H1 (cell line): Measurements from ENCODE around the gene RGS6. TPM values are rescaled to one million over a fixed set of nuclear protein-coding genes. Genes with fewer than 3 reads are reported as not detected.

Experiments used
- CTCF ChIA-PET: fragments of 300-600 bp; sonication (Branson Sonifier 250); formaldehyde crosslinking; loops from one replicate; lab custom pipeline; 2021; ENCODE audit not compliant: partially characterized antibody; lab: Charles Lee
- POLR2A ChIA-PET: fragments of 300-600 bp; sonication (Branson Sonifier 250); formaldehyde crosslinking; loops from one replicate; lab custom pipeline; 2021; ENCODE audit warnings: inconsistent platforms; ENCODE audit not compliant: partially characterized antibody; lab: Charles Lee
- DNase-seq, 2 experiments: peaks; one replicate each; pipeline versions ENCODE4 v3.0.0 to v3.0.0-alpha.2; 2010 to 2022; ENCODE audit warnings: low spot score in 2 of 2, low read depth in 1 of 2, mixed read lengths in 1 of 2
- FAIRE-seq: peaks from 2 replicates; lab custom pipeline; 2011; peaks lifted over from hg19 to GRCh38; lab: Jason Lieb, UNC
- H2AFZ ChIP-seq: 2 replicates; pipeline ENCODE4 v1.8.1; 2012; ENCODE audit warnings: low read length, inconsistent platforms
- H2AK5ac ChIP-seq: 2 replicates; pipeline ENCODE4 v1.6.1; 2013; ENCODE audit warnings: low read depth, low read length
- H2BK120ac ChIP-seq: replicated peaks from 2 replicates; pipeline ENCODE3; 2013; ENCODE audit warnings: low read depth, low read length, inconsistent platforms
- H2BK12ac ChIP-seq: 2 replicates; pipeline ENCODE4 v1.6.1; 2013; ENCODE audit warnings: low read depth, low read length
- H2BK15ac ChIP-seq: 2 replicates; pipeline ENCODE4 v1.6.1; 2013; ENCODE audit warnings: low read length
- H2BK20ac ChIP-seq: 2 replicates; pipeline ENCODE4 v1.6.1; 2013; ENCODE audit warnings: low read length
- H2BK5ac ChIP-seq: 2 replicates; pipeline ENCODE4 v1.6.1; 2013; ENCODE audit warnings: low read depth, low read length
- H3K14ac ChIP-seq: 2 replicates; pipeline ENCODE4 v1.6.1; 2013; ENCODE audit warnings: inconsistent platforms; ENCODE audit not compliant: insufficient read length
- H3K18ac ChIP-seq: 2 replicates; pipeline ENCODE4 v1.6.1; 2013; ENCODE audit warnings: low read length; ENCODE audit errors: extremely low read depth
- H3K23ac ChIP-seq: 2 replicates; pipeline ENCODE4 v1.6.1; 2013; ENCODE audit warnings: inconsistent platforms; ENCODE audit not compliant: insufficient read length
- H3K23me2 ChIP-seq: 2 replicates; pipeline ENCODE4 v1.6.1; 2013; ENCODE audit warnings: low read depth, low read length
- H3K27ac ChIP-seq: 2 replicates; pipeline ENCODE4 v1.6.1; 2011; ENCODE audit warnings: low read depth, low read length, inconsistent platforms
- H3K27me3 ChIP-seq, 4 experiments: replicated peaks in 1 of 4; 1 replicate in 1 of 4; 2 replicates in 3 of 4; pipeline versions ENCODE4 v1.6.1 to v1.8.1; 2011 to 2013; ENCODE audit warnings: low read length in 3 of 4, mild to moderate bottlenecking in 3 of 4, inconsistent platforms in 2 of 4, mixed read lengths in 2 of 4, moderate library complexity in 1 of 4; ENCODE audit not compliant: control insufficient read depth in 3 of 4, insufficient read depth in 3 of 4; ENCODE audit errors: extremely low read depth in 1 of 4
- H3K36me3 ChIP-seq, 4 experiments: 2 replicates each; pipeline versions ENCODE4 v1.6.1 to v1.8.1; 2011 to 2013; ENCODE audit warnings: mild to moderate bottlenecking in 4 of 4, low read length in 3 of 4, moderate library complexity in 2 of 4, control low read depth in 1 of 4, inconsistent platforms in 1 of 4; ENCODE audit not compliant: insufficient read depth in 4 of 4, control insufficient read depth in 2 of 4
- H3K4ac ChIP-seq: replicated peaks from 2 replicates; pipeline ENCODE3; 2013; ENCODE audit warnings: low read length, low read depth, mixed read lengths, inconsistent platforms; ENCODE audit not compliant: insufficient read length
- H3K4me1 ChIP-seq, 4 experiments: replicated peaks in 1 of 4; 1 replicate in 1 of 4; 2 replicates in 3 of 4; pipeline versions ENCODE4 v1.6.1 to v1.8.1; 2011 to 2013; ENCODE audit warnings: low read length in 3 of 4, inconsistent platforms in 2 of 4, mixed read lengths in 1 of 4; ENCODE audit not compliant: insufficient read depth in 4 of 4, control insufficient read depth in 3 of 4
- H3K4me2 ChIP-seq, 2 experiments: 2 replicates each; pipeline versions ENCODE4 v1.6.1 to v1.8.1; 2011 to 2013; ENCODE audit warnings: low read depth in 2 of 2, low read length in 2 of 2, control low read depth in 1 of 2, inconsistent platforms in 1 of 2, mild to moderate bottlenecking in 1 of 2; ENCODE audit not compliant: insufficient read depth in 1 of 2
- H3K4me3 ChIP-seq, 4 experiments: fragments of 200-600, 300-600 bp in 1 of 4; sonication (generic), shearing (Covaris generic), sonication (Bioruptor Twin) in 1 of 4; 2 replicates each; pipeline versions ENCODE4 v1.5.1 to v1.8.1; 2011 to 2016; ENCODE audit warnings: low read length in 4 of 4, low read depth in 3 of 4, control low read depth in 2 of 4, inconsistent platforms in 2 of 4, mild to moderate bottlenecking in 2 of 4, mixed read lengths in 1 of 4, moderate library complexity in 1 of 4; ENCODE audit not compliant: insufficient read depth in 2 of 4; ENCODE audit errors: extremely low read depth in 1 of 4
- H3K56ac ChIP-seq: replicated peaks from 2 replicates; pipeline ENCODE3; 2013; ENCODE audit warnings: low read depth, mild to moderate bottlenecking, mixed read lengths, low read length, inconsistent platforms; ENCODE audit not compliant: insufficient read length
- H3K79me1 ChIP-seq: 2 replicates; pipeline ENCODE4 v1.6.1; 2013; ENCODE audit warnings: low read depth, low read length, control low read depth
- H3K79me2 ChIP-seq, 2 experiments: 2 replicates each; pipeline versions ENCODE4 v1.6.1 to v1.8.1; 2012 to 2013; ENCODE audit warnings: low read length in 2 of 2, mild to moderate bottlenecking in 2 of 2, inconsistent platforms in 1 of 2; ENCODE audit not compliant: insufficient read depth in 2 of 2, control insufficient read depth in 1 of 2
- H3K9ac ChIP-seq, 4 experiments: replicated peaks in 1 of 4; 1 replicate in 1 of 4; 2 replicates in 3 of 4; pipeline versions ENCODE4 v1.6.1 to v1.8.1; 2011 to 2013; ENCODE audit warnings: low read depth in 3 of 4, low read length in 3 of 4, control low read depth in 2 of 4, mild to moderate bottlenecking in 2 of 4, moderate library complexity in 2 of 4, inconsistent platforms in 1 of 4; ENCODE audit errors: extremely low read depth in 1 of 4
- H3K9me3 ChIP-seq, 2 experiments: 2 replicates each; pipeline versions ENCODE4 v1.6.1 to v1.8.1; 2012 to 2013; ENCODE audit warnings: mild to moderate bottlenecking in 2 of 2, moderate library complexity in 2 of 2, control low read depth in 1 of 2, inconsistent platforms in 1 of 2, low read depth in 1 of 2, low read length in 1 of 2, mixed read lengths in 1 of 2; ENCODE audit not compliant: insufficient read depth in 2 of 2
- H4K20me1 ChIP-seq, 2 experiments: replicated peaks in 1 of 2; 2 replicates each; pipeline versions ENCODE3 to v1.8.1; 2011 to 2013; ENCODE audit warnings: inconsistent platforms in 2 of 2, low read length in 2 of 2, mild to moderate bottlenecking in 1 of 2; ENCODE audit not compliant: insufficient read depth in 2 of 2, control insufficient read depth in 1 of 2
- H4K5ac ChIP-seq: 2 replicates; pipeline ENCODE4 v1.6.1; 2013; ENCODE audit warnings: low read length, low read depth, mixed read lengths, inconsistent platforms; ENCODE audit not compliant: insufficient read length
- H4K8ac ChIP-seq: 2 replicates; pipeline ENCODE4 v1.8.0; 2013; ENCODE audit warnings: mild to moderate bottlenecking, moderate library complexity, low read length, inconsistent platforms; ENCODE audit not compliant: insufficient read depth; ENCODE audit errors: extremely low read depth
- H4K91ac ChIP-seq: replicated peaks from 2 replicates; pipeline ENCODE3; 2013; ENCODE audit warnings: low read length, mixed read lengths, inconsistent platforms; ENCODE audit not compliant: insufficient read length
- ASH2L ChIP-seq: fragments of 200-600, 300-600 bp; sonication (generic); IDR thresholded peaks from one replicate; pipeline ENCODE4 v1.7.1; 2017; ENCODE audit warnings: low read length
- CBX8 ChIP-seq: fragments of 300-800, 300-1000 bp; sonication (generic); IDR thresholded peaks from 2 replicates; pipeline ENCODE4 v1.7.1; 2016; ENCODE audit warnings: low read depth, low read length, borderline replicate concordance
- CHD2 ChIP-seq: IDR thresholded peaks from 2 replicates; pipeline ENCODE4 v1.6.1; 2012; ENCODE audit warnings: low read length, improper control_type of control experiment
- CREB1 ChIP-seq: IDR thresholded peaks from 2 replicates; pipeline ENCODE4 v1.6.1; 2012; ENCODE audit warnings: inconsistent platforms
- JUN ChIP-seq: IDR thresholded peaks from 2 replicates; pipeline ENCODE4 v1.6.1; 2011; ENCODE audit warnings: low read depth, mild to moderate bottlenecking, improper control_type of control experiment, low read length
- NRF1 ChIP-seq: IDR thresholded peaks from 2 replicates; pipeline ENCODE4 v1.6.1; 2011; ENCODE audit warnings: mild to moderate bottlenecking, low read depth, low read length, improper control_type of control experiment
- PHF8 ChIP-seq: fragments of 200-600 bp; sonication (generic); conservative IDR thresholded peaks from 2 replicates; pipeline ENCODE4 v1.7.1; 2012; ENCODE audit warnings: low read depth, mild to moderate bottlenecking, inconsistent platforms, low read length, moderate library complexity
- SIX5 ChIP-seq: IDR thresholded peaks from 2 replicates; pipeline ENCODE4 v1.6.1; 2011; ENCODE audit warnings: mild to moderate bottlenecking, low read depth, low read length
- polyA plus RNA-seq, 7 experiments: library from polyadenylated mRNA; depleted of rRNA in 3 of 7; stranded (reverse) in 5 of 7; unstranded in 2 of 7; fragments of >200 nt in 5 of 7; fragments of 200-250 nt in 2 of 7; gene quantifications; 1 replicate in 5 of 7; 2 replicates in 1 of 7; 4 replicates in 1 of 7; pipeline versions ENCODE4 v1.2.1 to v1.2.3, GENCODE V29; 2011 to 2013; ENCODE audit warnings: missing spikeins in 2 of 7, mixed read lengths in 2 of 7
- total RNA-seq: library from RNA; stranded (reverse); fragmentation: NEBNext Ultra II Directional; extraction: Animal tissue kit (Norgen Biotek cat#: 25700); gene quantifications from 2 replicates; pipeline ENCODE4 v1.2.1, GENCODE V29; 2021
- TF ChIP-seq, protein P1 (sequence below): IDR thresholded peaks from 2 replicates; pipeline ENCODE4 v1.6.1; 2012; ENCODE audit warnings: inconsistent platforms
- TF ChIP-seq, protein P2 (sequence below): IDR thresholded peaks from 2 replicates; pipeline ENCODE4 v1.6.1; 2012; ENCODE audit warnings: low read length, inconsistent platforms
- TF ChIP-seq, protein P3 (sequence below), 3 experiments: IDR thresholded peaks; 1 replicate in 2 of 3; 2 replicates in 1 of 3; pipeline versions ENCODE4 v1.5.1 to v1.6.1; 2011; ENCODE audit warnings: low read length in 3 of 3, mild to moderate bottlenecking in 3 of 3, inconsistent platforms in 2 of 3, low read depth in 1 of 3, moderate library complexity in 1 of 3; ENCODE audit not compliant: insufficient read depth in 1 of 3; ENCODE audit errors: control extremely low read depth in 1 of 3

RGS6 gene
- total and polyA plus RNA-seq, 2 of the 8 experiments (the other 6 are each of a cell fraction or from before 2014, with no cell fraction given), result 0.26 to 1.1 TPM

DNA sequence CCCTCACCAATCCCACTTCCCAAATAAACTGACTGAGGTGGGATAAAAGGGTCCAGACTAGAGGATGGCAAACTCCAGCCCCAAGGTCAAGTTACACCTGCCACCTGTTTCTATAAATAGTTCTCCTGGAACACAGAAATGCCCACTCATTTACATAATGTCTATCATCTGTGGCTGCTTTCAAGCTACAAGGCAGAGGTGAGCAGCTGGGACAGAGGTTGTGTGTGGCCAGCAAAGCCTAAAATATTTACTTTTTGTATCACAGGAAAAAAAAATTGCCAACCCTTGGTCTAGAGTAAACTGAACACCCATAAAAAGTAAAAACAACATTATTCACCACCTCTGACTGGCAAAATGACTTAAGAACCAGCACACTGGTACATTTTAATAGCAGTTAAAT lies 269.4 kb downstream of the RGS6 start:
- ChIA-PET CTCF (interaction anchor here (3.4 kb wide), 1 partner anchor 12 kb away, joined by 12 read pairs; no protein-coding TSS in a partner anchor), POLR2A (no interaction called here)
- no peak for FAIRE-seq
- TF ChIP-seq, protein P1, sequence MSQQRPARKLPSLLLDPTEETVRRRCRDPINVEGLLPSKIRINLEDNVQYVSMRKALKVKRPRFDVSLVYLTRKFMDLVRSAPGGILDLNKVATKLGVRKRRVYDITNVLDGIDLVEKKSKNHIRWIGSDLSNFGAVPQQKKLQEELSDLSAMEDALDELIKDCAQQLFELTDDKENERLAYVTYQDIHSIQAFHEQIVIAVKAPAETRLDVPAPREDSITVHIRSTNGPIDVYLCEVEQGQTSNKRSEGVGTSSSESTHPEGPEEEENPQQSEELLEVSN, result no peak
- TF ChIP-seq CHD2 (no peak), NRF1 (no peak), ASH2L (no peak), CBX8 (no peak), JUN (no peak), SIX5 (no peak), PHF8 (no peak), CREB1 (no peak)
- TF ChIP-seq, protein P2, sequence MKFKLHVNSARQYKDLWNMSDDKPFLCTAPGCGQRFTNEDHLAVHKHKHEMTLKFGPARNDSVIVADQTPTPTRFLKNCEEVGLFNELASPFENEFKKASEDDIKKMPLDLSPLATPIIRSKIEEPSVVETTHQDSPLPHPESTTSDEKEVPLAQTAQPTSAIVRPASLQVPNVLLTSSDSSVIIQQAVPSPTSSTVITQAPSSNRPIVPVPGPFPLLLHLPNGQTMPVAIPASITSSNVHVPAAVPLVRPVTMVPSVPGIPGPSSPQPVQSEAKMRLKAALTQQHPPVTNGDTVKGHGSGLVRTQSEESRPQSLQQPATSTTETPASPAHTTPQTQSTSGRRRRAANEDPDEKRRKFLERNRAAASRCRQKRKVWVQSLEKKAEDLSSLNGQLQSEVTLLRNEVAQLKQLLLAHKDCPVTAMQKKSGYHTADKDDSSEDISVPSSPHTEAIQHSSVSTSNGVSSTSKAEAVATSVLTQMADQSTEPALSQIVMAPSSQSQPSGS, result no peak
- TF ChIP-seq, protein P3, sequence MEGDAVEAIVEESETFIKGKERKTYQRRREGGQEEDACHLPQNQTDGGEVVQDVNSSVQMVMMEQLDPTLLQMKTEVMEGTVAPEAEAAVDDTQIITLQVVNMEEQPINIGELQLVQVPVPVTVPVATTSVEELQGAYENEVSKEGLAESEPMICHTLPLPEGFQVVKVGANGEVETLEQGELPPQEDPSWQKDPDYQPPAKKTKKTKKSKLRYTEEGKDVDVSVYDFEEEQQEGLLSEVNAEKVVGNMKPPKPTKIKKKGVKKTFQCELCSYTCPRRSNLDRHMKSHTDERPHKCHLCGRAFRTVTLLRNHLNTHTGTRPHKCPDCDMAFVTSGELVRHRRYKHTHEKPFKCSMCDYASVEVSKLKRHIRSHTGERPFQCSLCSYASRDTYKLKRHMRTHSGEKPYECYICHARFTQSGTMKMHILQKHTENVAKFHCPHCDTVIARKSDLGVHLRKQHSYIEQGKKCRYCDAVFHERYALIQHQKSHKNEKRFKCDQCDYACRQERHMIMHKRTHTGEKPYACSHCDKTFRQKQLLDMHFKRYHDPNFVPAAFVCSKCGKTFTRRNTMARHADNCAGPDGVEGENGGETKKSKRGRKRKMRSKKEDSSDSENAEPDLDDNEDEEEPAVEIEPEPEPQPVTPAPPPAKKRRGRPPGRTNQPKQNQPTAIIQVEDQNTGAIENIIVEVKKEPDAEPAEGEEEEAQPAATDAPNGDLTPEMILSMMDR (IDR thresholded peaks at IDR 0.05; ENCODE audit: control extremely low read depth in 1 of 3, insufficient read depth in 1 of 3, low read depth in 1 of 3, low read length in 3 of 3), result no peak

More for the DNA sequence above, 269.4 kb downstream of the RGS6 start:
- Histone ChIP-seq H3K4me2 (no peak overlapping the region), H3K56ac (no peak overlapping the region), H2BK120ac (no peak overlapping the region), H2BK5ac (no peak overlapping the region), H3K9ac (no peak overlapping the region), H3K4ac (no peak overlapping the region), H4K20me1 (no peaks in the 10 kb centered on the region), H2AFZ (no peak overlapping the region), H3K27me3 (no peaks in the 10 kb centered on the region), H4K91ac (no peak overlapping the region), H3K27ac (no peak overlapping the region), H3K36me3 (no peaks in the 10 kb centered on the region), H3K14ac (no peak overlapping the region), H2BK20ac (no peak overlapping the region), H3K9me3 (0 out of 4 replicates have a peak, but pooled peaks cover 0 to 2% of the 10 kb centered on the region in 2 experiments), H3K4me3 (no peak overlapping the region), H3K23ac (no peak overlapping the region), H4K5ac (no peak overlapping the region), H3K79me1 (no peaks in the 10 kb centered on the region), H4K8ac (no peak overlapping the region), H3K4me1 (no peaks in the 10 kb centered on the region), H2BK12ac (no peak overlapping the region), H2BK15ac (no peak overlapping the region), H3K18ac (no peak overlapping the region), H3K79me2 (no peaks in the 10 kb centered on the region), H2AK5ac (no peak overlapping the region), H3K23me2 (no peaks in the 10 kb centered on the region)
- no peak for DNase-seq
